NCI-H510A (cell line): ENCODE measurements around the gene IBSP.

ENCODE experiments used
- DNase-seq: peaks from one replicate; lab custom pipeline; 2025; lab: John Stamatoyannopoulos, UW

The IBSP gene

GRCh38 chr4:87838890-87839591 is 39.7 kb downstream of the IBSP start:
- no peak for DNase-seq

GRCh38 chr4:87839592-87839946 is 40.2 kb downstream of the IBSP start:
- DNase-seq: no peak

GRCh38 chr4:87840149-87840548 is 40.8 kb downstream of the IBSP start:
- no peak for DNase-seq

DNA sequence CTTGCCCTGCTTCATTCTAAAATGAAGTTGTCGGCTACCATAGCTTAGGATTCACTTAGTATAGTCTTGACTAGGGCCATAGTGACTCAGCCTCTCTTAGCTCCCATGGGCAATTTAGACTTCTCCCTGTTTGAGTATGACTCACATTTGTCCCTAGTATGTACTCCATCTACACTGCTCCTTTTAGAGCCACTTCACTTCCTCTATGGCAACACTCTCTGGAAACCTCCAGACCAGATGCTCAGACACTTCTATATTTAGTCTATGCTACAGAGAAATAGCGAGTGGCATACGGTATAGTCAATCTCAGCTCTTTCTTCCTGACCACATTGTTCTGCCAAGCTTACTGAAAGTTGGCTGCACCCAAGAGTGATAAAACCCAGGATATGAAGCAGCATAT is 44.6 kb downstream of the IBSP start:
- no peak for DNase-seq

- DNase-seq: no peak
Measured at GRCh38 chr4:87844452-87844851, 45.1 kb downstream of the IBSP start.

- no peak for DNase-seq
Measured at GRCh38 chr4:87846226-87846625, 46.9 kb downstream of the IBSP start.

- DNase-seq: no peak
Measured at GRCh38 chr4:87848622-87849351, 49.4 kb downstream of the IBSP start.

GRCh38 chr4:87849612-87850011 is 50.3 kb downstream of the IBSP start:
- DNase-seq: no peak

DNA sequence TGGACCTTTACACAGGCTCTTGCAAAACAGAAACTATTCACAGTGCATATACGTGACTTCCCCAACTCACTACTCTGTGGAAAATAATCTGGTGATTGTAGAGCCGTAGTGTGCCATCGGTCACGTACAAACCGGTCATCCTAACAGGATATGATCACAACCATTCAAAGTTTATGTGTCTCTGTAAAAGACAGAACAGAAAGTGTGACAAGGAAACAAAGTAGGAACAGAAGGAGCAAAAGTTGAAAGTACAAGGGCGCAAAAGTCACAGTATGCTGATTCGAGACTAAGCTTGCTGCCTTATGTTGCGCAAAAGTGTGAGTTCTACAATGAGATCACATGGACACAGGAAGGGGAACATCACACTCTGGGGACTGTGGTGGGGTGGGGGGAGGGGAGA is 52.0 kb downstream of the IBSP start:
- no peak for DNase-seq

DNA sequence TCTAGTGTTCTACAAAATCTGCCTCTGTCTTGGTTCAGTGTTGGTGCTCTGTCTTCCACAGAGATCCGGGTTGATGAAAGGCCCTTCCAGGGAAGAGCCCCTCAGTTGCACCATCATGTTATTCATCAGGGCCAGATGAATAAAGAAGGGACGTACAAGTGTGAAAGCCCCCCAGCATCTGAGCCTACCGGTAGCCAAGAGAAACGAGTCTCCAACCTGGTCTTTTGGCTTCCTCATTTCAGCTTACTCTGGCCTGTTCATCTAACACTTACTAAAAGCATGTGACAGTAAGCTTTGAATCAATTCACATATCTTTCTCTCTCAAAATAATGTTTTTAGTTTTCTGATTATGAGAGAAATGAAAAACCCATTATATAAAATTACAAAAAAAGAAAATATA is 52.6 kb downstream of the IBSP start:
- DNase-seq: no peak

DNA sequence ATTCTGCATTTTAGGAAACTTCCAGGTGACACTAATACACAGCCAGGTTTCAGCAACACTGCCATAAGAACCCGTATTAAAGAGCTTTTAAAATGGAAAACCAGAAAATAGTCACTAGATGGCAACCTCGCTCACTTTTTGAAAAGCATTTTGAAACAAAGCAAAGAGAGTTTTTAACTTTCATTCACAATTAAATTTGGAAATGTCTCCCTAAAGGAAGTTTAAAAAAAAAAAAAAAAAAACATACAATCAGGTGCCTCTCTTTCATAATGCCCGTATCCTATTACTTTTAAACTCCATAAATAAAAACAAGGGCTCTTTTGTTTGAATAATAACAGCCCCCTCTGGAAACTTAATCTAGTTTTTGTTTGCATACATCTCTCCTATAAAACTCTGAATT is 53.8 kb downstream of the IBSP start:
- DNase-seq: no peak

- no peak for DNase-seq
Measured at GRCh38 chr4:87853891-87854290, 54.5 kb downstream of the IBSP start.

DNA sequence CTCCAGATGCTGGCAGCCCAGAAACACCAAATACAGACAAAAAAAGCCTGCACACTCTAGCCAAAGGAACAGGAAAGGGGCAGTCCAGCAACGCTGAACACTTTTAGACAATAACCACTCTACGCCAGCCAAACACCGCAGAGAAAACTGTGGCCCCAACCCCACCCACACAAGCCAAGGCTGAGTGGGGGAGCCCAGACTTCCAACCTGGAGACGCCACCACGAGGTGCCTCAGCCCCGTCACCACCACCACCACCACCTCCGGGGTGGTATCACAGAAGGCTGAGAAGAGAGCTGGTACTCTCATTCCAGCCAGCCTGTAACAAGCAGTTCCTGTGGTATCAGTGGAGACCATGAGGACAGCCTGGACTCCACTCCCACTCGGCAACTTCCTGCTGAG is 56.2 kb downstream of the IBSP start:
- no peak for DNase-seq

- DNase-seq: no peak
Measured at GRCh38 chr4:87856816-87857215, 57.5 kb downstream of the IBSP start.

- DNase-seq: no peak
Measured at GRCh38 chr4:87857789-87858188, 58.4 kb downstream of the IBSP start.
